Measurements from ENCODE around the gene ANAPC5. TPM values are rescaled to one million over a fixed set of nuclear protein-coding genes. Genes with fewer than 3 reads are reported as not detected.
A peak's percentile ranks its signal among the peaks of the same experiment; 100 is the strongest.

Gene ANAPC5
- total RNA-seq, 1 donor: 180 TPM

GRCh38 chr12:121345151-121345815 is 6.9 kb downstream of the ANAPC5 start:
- TF ChIP-seq CTCF (IDR thresholded peaks at IDR 0.05; ENCODE audit: insufficient read depth, low read depth, low read length): no peak
- no peak for DNase-seq (ENCODE audit: low read depth)
- H3K4me3 ChIP-seq (ENCODE audit: low read depth, low read length): no peak overlapping the region

- H3K4me3 ChIP-seq (ENCODE audit: low read depth, low read length): no peak overlapping the region
- no peak for DNase-seq (ENCODE audit: low read depth)
- TF ChIP-seq CTCF (IDR thresholded peaks at IDR 0.05; ENCODE audit: insufficient read depth, low read depth, low read length): no peak
These were observed 7.7 kb downstream of the ANAPC5 start for GRCh38 chr12:121344506-121344905.

- no peak overlapping the region for H3K4me3 ChIP-seq (ENCODE audit: low read depth, low read length)
- no peak for DNase-seq (ENCODE audit: low read depth)
- no peak for TF ChIP-seq CTCF (IDR thresholded peaks at IDR 0.05; ENCODE audit: insufficient read depth, low read depth, low read length)
These were observed 14.8 kb downstream of the ANAPC5 start for GRCh38 chr12:121337416-121337815.

- DNase-seq (ENCODE audit: low read depth): peak; percentile 77
- TF ChIP-seq CTCF (IDR thresholded peaks at IDR 0.05; ENCODE audit: insufficient read depth, low read depth, low read length): peak; percentile 77
- no peak overlapping the region for H3K4me3 ChIP-seq (ENCODE audit: low read depth, low read length)
These were observed 17.5 kb downstream of the ANAPC5 start for GRCh38 chr12:121334513-121335343.

- H3K4me3 ChIP-seq (ENCODE audit: low read depth, low read length): no peak overlapping the region
- no peak for TF ChIP-seq CTCF (IDR thresholded peaks at IDR 0.05; ENCODE audit: insufficient read depth, low read depth, low read length)
- no peak for DNase-seq (ENCODE audit: low read depth)
These were observed 18.5 kb downstream of the ANAPC5 start for GRCh38 chr12:121333747-121334146.

GRCh38 chr12:121331248-121331647 is 21.0 kb downstream of the ANAPC5 start:
- no peak overlapping the region for H3K4me3 ChIP-seq (ENCODE audit: low read depth, low read length)
- no peak for TF ChIP-seq CTCF (IDR thresholded peaks at IDR 0.05; ENCODE audit: insufficient read depth, low read depth, low read length)
- DNase-seq (ENCODE audit: low read depth): no peak
